ENCODE results near the gene SEC24B.
"Not testable (repeated sequence)": the region's sequence is repeated elsewhere in the genome, so short reads cannot be mapped to it uniquely, and the experiment has no call there.

GRCh38 chr4:109453110-109453509 lies 19.5 kb downstream of the SEC24B start:
- TF ChIP-seq SUZ12 (IDR thresholded peaks at IDR 0.05); ELF4 (IDR thresholded peaks at IDR 0.05); FOXA1 (IDR thresholded peaks at IDR 0.05); FOXM1 (IDR thresholded peaks at IDR 0.05; ENCODE audit: borderline replicate concordance); L3MBTL2 (conservative IDR thresholded peaks at IDR 0.05); PKNOX1 (IDR thresholded peaks at IDR 0.05); SP1 (IDR thresholded peaks at IDR 0.05); NFRKB (IDR thresholded peaks at IDR 0.05): not testable (repeated sequence)

Data from HEK293T (cell line).